ENCODE results near the gene FKBP10. TPM values are rescaled to one million over a fixed set of nuclear protein-coding genes. Genes with fewer than 3 reads are reported as not detected.
"Not testable (repeated sequence)": the region's sequence is repeated elsewhere in the genome, so short reads cannot be mapped to it uniquely, and the experiment has no call there.

FKBP10 gene
- total RNA-seq, 2 experiments from 2014 or later = not detected

- Histone ChIP-seq H3K4me1 (ENCODE audit: insufficient read depth, low read length) (peaks cover 4% of the 10 kb centered on the region), H3K9me3 (ENCODE audit: control insufficient read depth in 1 of 2, insufficient read depth in 1 of 2, low read length in 2 of 2) (no peaks in the 10 kb centered on the region), H3K36me3 (ENCODE audit: insufficient read depth, low read length) (peaks cover 18% of the 10 kb centered on the region), H3K27ac (ENCODE audit: low read depth in 1 of 2, low read length in 2 of 2) (no peak overlapping the region), H3K27me3 (ENCODE audit: control insufficient read depth in 1 of 2, insufficient read depth in 2 of 2, low read length in 2 of 2) (no peaks in the 10 kb centered on the region), H3K4me3 (ENCODE audit: low read length) (no peak overlapping the region)
- Mint-ChIP-seq H3K27me3 (no peaks in the 10 kb centered on the region), H3K27ac (no peak overlapping the region), H3K36me3 (ENCODE audit: low read depth) (peaks cover 50% of the 10 kb centered on the region), H3K9me3 (no peaks in the 10 kb centered on the region), H3K4me1 (ENCODE audit: low read depth) (peaks cover 32% of the 10 kb centered on the region), H3K4me3 (no peak overlapping the region)
- DNase-seq = no peak
- intact Hi-C loops (cut with DNase I, micrococcal nuclease) = no loop called here
- ChIA-PET CTCF (interaction anchor here (1.2 kb wide), 1 partner anchor 14 kb away, joined by 3 read pairs; no protein-coding TSS in a partner anchor), POLR2A (interaction anchor here (1.0 to 1.5 kb wide), 2 partner anchors 16 to 37 kb away, joined by 4 to 7 read pairs; partner anchors contain the start of gene P3H4)
- TF ChIP-seq CTCF (IDR thresholded peaks at IDR 0.05) = no peak
- ATAC-seq (ENCODE audit: poor library complexity) = no peak
Observed at GRCh38 chr17:41848788-41849187, 36.0 kb downstream of the FKBP10 start.

- no peak for TF ChIP-seq CTCF (IDR thresholded peaks at IDR 0.05)
- H3K36me3 Mint-ChIP-seq (ENCODE audit: low read depth) = peaks cover 56% of the 10 kb centered on the region
- H3K9me3 Mint-ChIP-seq = no peaks in the 10 kb centered on the region
- no peaks in the 10 kb centered on the region for H3K27me3 Mint-ChIP-seq
- ChIA-PET CTCF (interaction anchor here (1.2 kb wide), 1 partner anchor 15 kb away, joined by 3 read pairs; no protein-coding TSS in a partner anchor), POLR2A (interaction anchor here (1.0 to 1.5 kb wide), 3 partner anchors 15 to 38 kb away, joined by 3 to 7 read pairs (median 4); partner anchors contain the start of gene P3H4)
- H3K27ac Mint-ChIP-seq = no peak overlapping the region
- intact Hi-C loops (cut with DNase I, micrococcal nuclease) = no loop called here
- peaks cover 4% of the 10 kb centered on the region for H3K4me1 ChIP-seq (ENCODE audit: insufficient read depth, low read length)
- no peak overlapping the region for H3K4me3 ChIP-seq (ENCODE audit: low read length)
- no peak overlapping the region for H3K4me3 Mint-ChIP-seq
- DNase-seq (no peak), ATAC-seq (ENCODE audit: poor library complexity) (no peak)
- H3K27me3 ChIP-seq (ENCODE audit: control insufficient read depth in 1 of 2, insufficient read depth in 2 of 2, low read length in 2 of 2) = no peaks in the 10 kb centered on the region
- peaks cover 24% of the 10 kb centered on the region for H3K36me3 ChIP-seq (ENCODE audit: insufficient read depth, low read length)
- peaks cover 38% of the 10 kb centered on the region for H3K4me1 Mint-ChIP-seq (ENCODE audit: low read depth)
- no peaks in the 10 kb centered on the region for H3K9me3 ChIP-seq (ENCODE audit: control insufficient read depth in 1 of 2, insufficient read depth in 1 of 2, low read length in 2 of 2)
- no peak overlapping the region for H3K27ac ChIP-seq (ENCODE audit: low read depth in 1 of 2, low read length in 2 of 2)
Observed at GRCh38 chr17:41849251-41849990, 36.6 kb downstream of the FKBP10 start.

- CTCF ChIA-PET, H3K27ac Mint-ChIP-seq: not testable (repeated sequence)
- H3K36me3 Mint-ChIP-seq (ENCODE audit: low read depth) = peaks cover 69% of the 10 kb centered on the region
Observed at GRCh38 chr17:41851382-41851781, 38.6 kb downstream of the FKBP10 start.

More at GRCh38 chr17:41851382-41851781, 38.6 kb downstream of the FKBP10 start:
- H3K9me3 Mint-ChIP-seq; H3K27ac ChIP-seq (ENCODE audit: low read depth in 1 of 2, low read length in 2 of 2); H3K27me3 ChIP-seq (ENCODE audit: control insufficient read depth in 1 of 2, insufficient read depth in 2 of 2, low read length in 2 of 2); POLR2A ChIA-PET; H3K4me1 ChIP-seq (ENCODE audit: insufficient read depth, low read length); ATAC-seq (ENCODE audit: poor library complexity); H3K4me3 Mint-ChIP-seq; H3K4me3 ChIP-seq (ENCODE audit: low read length); H3K27me3 Mint-ChIP-seq; intact Hi-C loops (cut with DNase I, micrococcal nuclease); H3K9me3 ChIP-seq (ENCODE audit: control insufficient read depth in 1 of 2, insufficient read depth in 1 of 2, low read length in 2 of 2); DNase-seq: not testable (repeated sequence)
- H3K4me1 Mint-ChIP-seq (ENCODE audit: low read depth) = peaks cover 44% of the 10 kb centered on the region
- peaks cover 28% of the 10 kb centered on the region for H3K36me3 ChIP-seq (ENCODE audit: insufficient read depth, low read length)
